Ascending aorta (tissue), 2 donors: ENCODE results near the gene PRR36. TPM values are rescaled to one million over a fixed set of nuclear protein-coding genes. Genes with fewer than 3 reads are reported as not detected.

Experiments used
- DNase-seq, 2 donors: peaks; one replicate each; pipeline ENCODE4 v3.0.0-alpha.2; 2019; ENCODE audit warnings: low spot score in 2 of 2
- H3K27ac ChIP-seq, 2 donors: fragments of 200-600 bp; sonication (generic); one replicate each; pipeline ENCODE4 v1.5.1; 2016 to 2017; ENCODE audit warnings: mild to moderate bottlenecking in 1 of 2
- H3K27me3 ChIP-seq: fragments of 200-600 bp; sonication (generic); one replicate; pipeline ENCODE4 v1.5.1; 2017
- H3K36me3 ChIP-seq, 2 donors: fragments of 200-600 bp; sonication (generic); one replicate each; pipeline ENCODE4 v1.5.1; 2016
- H3K4me1 ChIP-seq, 2 donors: fragments of 200-600 bp; sonication (generic); one replicate each; pipeline ENCODE4 v1.5.1; 2016 to 2017; ENCODE audit warnings: mild to moderate bottlenecking in 1 of 2
- H3K4me3 ChIP-seq, 2 donors: fragments of 200-600 bp; sonication (generic); one replicate each; pipeline ENCODE4 v1.5.1; 2016 to 2017; ENCODE audit warnings: mild to moderate bottlenecking in 1 of 2
- H3K9me3 ChIP-seq, 2 donors: fragments of 200-600 bp; sonication (generic); one replicate each; pipeline ENCODE4 v1.5.1; 2016
- CTCF ChIP-seq, 3 experiments: fragments of 200-600 bp in 2 of 3; fragments of 450-650 bp in 1 of 3; sonication (generic) in 2 of 3; IDR thresholded peaks; one replicate each; pipeline ENCODE4 v1.5.1; 2016 to 2019; ENCODE audit warnings: antibody characterized with exemption in 3 of 3, mild to moderate bottlenecking in 1 of 3, moderate library complexity in 1 of 3
- intact Hi-C: fragments of 100-400 bp; cut with DNase I; formaldehyde crosslinking; loops from one replicate; pipeline ENCODE4 v1.15.1; 2023
- total RNA-seq: library from RNA; depleted of rRNA; stranded (reverse); fragments of >200 nt; gene quantifications from one replicate; pipeline ENCODE4 v1.1.0, GENCODE V29; 2016

The PRR36 gene
- total RNA-seq, 1 donor from 2014 or later, result not detected

GRCh38 chr19:7850000-7850813 lies 24.0 kb downstream of the PRR36 start:
- Histone ChIP-seq H3K27ac (no peak overlapping the region), H3K27me3 (no peaks in the 10 kb centered on the region), H3K4me1 (no peaks in the 10 kb centered on the region), H3K4me3 (no peak overlapping the region), H3K9me3 (no peaks in the 10 kb centered on the region), H3K36me3 (peaks cover 0 to 2% of the 10 kb centered on the region in 2 donors)
- no peak for TF ChIP-seq CTCF (IDR thresholded peaks at IDR 0.05)
- no peak for DNase-seq
- intact Hi-C loops, result loop anchor here (5.0 kb wide), 1 partner anchor 157 kb away; the partner anchor contains the start of gene ELAVL1

- no peak overlapping the region for H3K4me3 ChIP-seq
- no peaks in the 10 kb centered on the region for H3K27me3 ChIP-seq
- no peak for TF ChIP-seq CTCF (IDR thresholded peaks at IDR 0.05)
- no peaks in the 10 kb centered on the region for H3K4me1 ChIP-seq
- DNase-seq, result no peak
- H3K27ac ChIP-seq, result no peak overlapping the region
- peaks cover 0 to 2% of the 10 kb centered on the region in 2 donors for H3K36me3 ChIP-seq
- H3K9me3 ChIP-seq, result no peaks in the 10 kb centered on the region
- intact Hi-C loops, result no loop called here
Observed at GRCh38 chr19:7849631-7849999, 24.6 kb downstream of the PRR36 start.

- H3K27ac ChIP-seq, result no peak overlapping the region
- peaks cover 0 to 2% of the 10 kb centered on the region in 2 donors for H3K36me3 ChIP-seq
- no peaks in the 10 kb centered on the region for H3K4me1 ChIP-seq
- H3K9me3 ChIP-seq, result no peaks in the 10 kb centered on the region
- no peak for TF ChIP-seq CTCF (IDR thresholded peaks at IDR 0.05)
- DNase-seq, result no peak
- intact Hi-C loops, result no loop called here
- H3K4me3 ChIP-seq, result no peak overlapping the region
- H3K27me3 ChIP-seq, result no peaks in the 10 kb centered on the region
Observed at GRCh38 chr19:7848779-7849457, 25.3 kb downstream of the PRR36 start.

- H3K4me1 ChIP-seq, result no peaks in the 10 kb centered on the region
- H3K36me3 ChIP-seq, result peaks cover 0 to 2% of the 10 kb centered on the region in 2 donors
- intact Hi-C loops, result no loop called here
- no peak overlapping the region for H3K4me3 ChIP-seq
- no peaks in the 10 kb centered on the region for H3K27me3 ChIP-seq
- TF ChIP-seq CTCF (IDR thresholded peaks at IDR 0.05), result no peak
- no peak for DNase-seq
- H3K27ac ChIP-seq, result no peak overlapping the region
- H3K9me3 ChIP-seq, result no peaks in the 10 kb centered on the region
Observed at GRCh38 chr19:7847664-7848063, 26.5 kb downstream of the PRR36 start.

- Histone ChIP-seq H3K4me1 (no peaks in the 10 kb centered on the region), H3K4me3 (no peak overlapping the region), H3K9me3 (no peaks in the 10 kb centered on the region), H3K36me3 (peaks cover 0 to 2% of the 10 kb centered on the region in 2 donors), H3K27ac (no peak overlapping the region), H3K27me3 (no peaks in the 10 kb centered on the region)
- intact Hi-C loops, result no loop called here
- DNase-seq, result no peak
- TF ChIP-seq CTCF (IDR thresholded peaks at IDR 0.05), result no peak
Observed at GRCh38 chr19:7846155-7846646, 28.0 kb downstream of the PRR36 start.
